Measurements from ENCODE around the gene CLDN5. TPM values are rescaled to one million over a fixed set of nuclear protein-coding genes. Genes with fewer than 3 reads are reported as not detected.

CLDN5 gene
- total RNA-seq, 1 experiment from 2014 or later: 0.44 TPM

DNA sequence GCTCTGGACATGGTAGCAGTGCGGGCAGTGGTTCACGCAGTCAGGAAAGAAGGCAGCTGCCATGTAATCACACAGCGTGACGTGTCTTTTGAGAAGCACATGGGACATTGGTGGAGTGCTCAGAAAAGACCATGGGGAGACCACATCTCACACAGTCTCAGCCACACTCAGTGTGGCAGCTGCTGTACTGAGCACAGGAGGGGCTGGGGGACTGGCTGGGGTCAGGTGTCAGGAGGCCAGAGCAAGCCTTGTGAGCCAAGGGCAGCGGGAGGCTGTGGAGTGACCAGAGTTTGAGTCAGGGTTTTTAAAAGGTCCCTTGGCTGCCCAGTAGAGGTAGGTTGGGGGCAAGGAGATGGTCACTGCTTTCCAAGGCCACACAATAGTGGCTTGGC lies 18.5 kb downstream of the CLDN5 start:
- H2AK5ac ChIP-seq (ENCODE audit: insufficient read length, low read length): no peak overlapping the region
- H3K27me3 ChIP-seq (ENCODE audit: insufficient read depth, low read length): no peaks in the 10 kb centered on the region
- Mint-ChIP-seq H3K9me3 (no peaks in the 10 kb centered on the region), H3K36me3 (ENCODE audit: insufficient read depth in 1 of 3, low read depth in 3 of 3) (peaks cover 14 to 52% (median 33%) of the 10 kb centered on the region in 3 experiments), H3K4me3 (no peak overlapping the region), H3K27me3 (ENCODE audit: low read depth) (no peaks in the 10 kb centered on the region; the same call in 1 of the 2 replicates), H3K27ac (0 out of 7 replicates have a peak overlapping the region, but pooled peaks of 1 of the 3 experiments have one; percentile 34), H3K4me1 (peaks cover 9% of the 10 kb centered on the region in 2 experiments)
- H2BK120ac ChIP-seq (ENCODE audit: low read depth, low read length, poor library complexity, severe bottlenecking): no peak overlapping the region
- H4K91ac ChIP-seq (ENCODE audit: insufficient read length, low read depth, low read length): no peak overlapping the region
- no peak overlapping the region for H3K14ac ChIP-seq (ENCODE audit: insufficient read depth, low read length)
- no peak overlapping the region for H3K23ac ChIP-seq (ENCODE audit: insufficient read length, low read depth, low read length)
- H4K20me1 ChIP-seq (ENCODE audit: control insufficient read depth, insufficient read depth, insufficient read length): no peaks in the 10 kb centered on the region
- TF ChIP-seq, protein P1, sequence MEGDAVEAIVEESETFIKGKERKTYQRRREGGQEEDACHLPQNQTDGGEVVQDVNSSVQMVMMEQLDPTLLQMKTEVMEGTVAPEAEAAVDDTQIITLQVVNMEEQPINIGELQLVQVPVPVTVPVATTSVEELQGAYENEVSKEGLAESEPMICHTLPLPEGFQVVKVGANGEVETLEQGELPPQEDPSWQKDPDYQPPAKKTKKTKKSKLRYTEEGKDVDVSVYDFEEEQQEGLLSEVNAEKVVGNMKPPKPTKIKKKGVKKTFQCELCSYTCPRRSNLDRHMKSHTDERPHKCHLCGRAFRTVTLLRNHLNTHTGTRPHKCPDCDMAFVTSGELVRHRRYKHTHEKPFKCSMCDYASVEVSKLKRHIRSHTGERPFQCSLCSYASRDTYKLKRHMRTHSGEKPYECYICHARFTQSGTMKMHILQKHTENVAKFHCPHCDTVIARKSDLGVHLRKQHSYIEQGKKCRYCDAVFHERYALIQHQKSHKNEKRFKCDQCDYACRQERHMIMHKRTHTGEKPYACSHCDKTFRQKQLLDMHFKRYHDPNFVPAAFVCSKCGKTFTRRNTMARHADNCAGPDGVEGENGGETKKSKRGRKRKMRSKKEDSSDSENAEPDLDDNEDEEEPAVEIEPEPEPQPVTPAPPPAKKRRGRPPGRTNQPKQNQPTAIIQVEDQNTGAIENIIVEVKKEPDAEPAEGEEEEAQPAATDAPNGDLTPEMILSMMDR (conservative IDR thresholded peaks at IDR 0.05): no peak
- no peak overlapping the region for H3K27ac ChIP-seq (ENCODE audit: insufficient read length, low read depth, low read length)
- H3K79me1 ChIP-seq (ENCODE audit: insufficient read depth, low read depth, low read length, poor library complexity, severe bottlenecking): no peaks in the 10 kb centered on the region
- no peaks in the 10 kb centered on the region; the same call in 1 of the 2 replicates for H3K4me1 ChIP-seq (ENCODE audit: insufficient read depth, low read length)
- H3T11ph ChIP-seq (ENCODE audit: low read length): no peak overlapping the region
- H3K56ac ChIP-seq (ENCODE audit: insufficient read length, low read depth, low read length): no peak overlapping the region
- H3K79me2 ChIP-seq (ENCODE audit: insufficient read depth, low read length): no peaks in the 10 kb centered on the region
- H2BK20ac ChIP-seq (ENCODE audit: low read depth, low read length, poor library complexity, severe bottlenecking): no peak overlapping the region
- no peak overlapping the region for H2BK5ac ChIP-seq (ENCODE audit: insufficient read length, low read length)
- H2BK12ac ChIP-seq (ENCODE audit: insufficient read length, low read depth, low read length): no peak overlapping the region
- no peak overlapping the region for H2BK15ac ChIP-seq (ENCODE audit: low read depth, low read length)
- H3K4me2 ChIP-seq (ENCODE audit: insufficient read depth, insufficient read length, low read length): no peak overlapping the region
- H4K5ac ChIP-seq (ENCODE audit: insufficient read length, low read depth, low read length): no peak overlapping the region
- no peak overlapping the region for H3K9ac ChIP-seq (ENCODE audit: extremely low read depth, insufficient read length, low read length)
- WGBS (ENCODE audit: extremely low coverage, insufficient read length, low lambda C conversion rate): no CpG with 5 or more reads among the region's 5 CpGs
- no peak overlapping the region for H3K4ac ChIP-seq (ENCODE audit: low read depth, low read length)
- H2AFZ ChIP-seq (ENCODE audit: low read length): no peak overlapping the region
- no peak overlapping the region for H3K18ac ChIP-seq (ENCODE audit: insufficient read length, low read depth, low read length)
- H3K23me2 ChIP-seq (ENCODE audit: insufficient read length, low read depth, low read length, poor library complexity, severe bottlenecking): no peaks in the 10 kb centered on the region
- no peak for DNase-seq
- no peaks in the 10 kb centered on the region for H3K9me3 ChIP-seq (ENCODE audit: control insufficient read depth, low read depth, low read length)
- no peak overlapping the region for H4K8ac ChIP-seq (replicated peaks; ENCODE audit: insufficient read length, low read depth, low read length)

Measured in H9 (cell line).